ENCODE results near the gene TMEM117. TPM values are rescaled to one million over a fixed set of nuclear protein-coding genes. Genes with fewer than 3 reads are reported as not detected.

Gene TMEM117
- total RNA-seq, 6 experiments from 2014 or later = 5.5 to 8.8 (median 7.0) TPM

DNA sequence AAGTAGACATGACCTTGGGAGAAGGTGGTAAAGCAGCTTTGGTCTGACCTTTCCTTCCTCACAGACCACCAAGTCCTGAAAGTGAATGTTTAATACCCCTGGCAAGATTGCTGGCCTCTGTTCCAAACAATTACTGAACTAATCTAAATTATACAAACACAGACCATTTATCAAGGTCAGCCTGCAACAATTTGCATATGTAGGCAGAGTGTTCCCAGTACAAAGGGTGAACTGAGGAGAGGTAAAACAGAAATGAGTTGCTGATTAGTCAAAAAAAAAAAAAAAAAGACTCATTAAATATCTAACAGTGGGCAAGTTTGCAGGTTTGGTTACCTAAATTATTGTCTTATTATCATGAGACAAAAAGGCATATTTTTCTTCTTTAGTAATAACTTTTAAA lies 506.5 kb downstream of the TMEM117 start:
- no peaks in the 10 kb centered on the region for H3K9me3 Mint-ChIP-seq
- H3K4me3 Mint-ChIP-seq = no peak overlapping the region
- no peaks in the 10 kb centered on the region; the same call in 1 of the 2 replicates for H3K27me3 Mint-ChIP-seq (ENCODE audit: insufficient read depth)
- no peak overlapping the region for H3K27ac Mint-ChIP-seq
- DNase-seq = no peak
- H3K36me3 Mint-ChIP-seq (ENCODE audit: low read depth) = no peaks in the 10 kb centered on the region
- TF ChIP-seq, protein P1, sequence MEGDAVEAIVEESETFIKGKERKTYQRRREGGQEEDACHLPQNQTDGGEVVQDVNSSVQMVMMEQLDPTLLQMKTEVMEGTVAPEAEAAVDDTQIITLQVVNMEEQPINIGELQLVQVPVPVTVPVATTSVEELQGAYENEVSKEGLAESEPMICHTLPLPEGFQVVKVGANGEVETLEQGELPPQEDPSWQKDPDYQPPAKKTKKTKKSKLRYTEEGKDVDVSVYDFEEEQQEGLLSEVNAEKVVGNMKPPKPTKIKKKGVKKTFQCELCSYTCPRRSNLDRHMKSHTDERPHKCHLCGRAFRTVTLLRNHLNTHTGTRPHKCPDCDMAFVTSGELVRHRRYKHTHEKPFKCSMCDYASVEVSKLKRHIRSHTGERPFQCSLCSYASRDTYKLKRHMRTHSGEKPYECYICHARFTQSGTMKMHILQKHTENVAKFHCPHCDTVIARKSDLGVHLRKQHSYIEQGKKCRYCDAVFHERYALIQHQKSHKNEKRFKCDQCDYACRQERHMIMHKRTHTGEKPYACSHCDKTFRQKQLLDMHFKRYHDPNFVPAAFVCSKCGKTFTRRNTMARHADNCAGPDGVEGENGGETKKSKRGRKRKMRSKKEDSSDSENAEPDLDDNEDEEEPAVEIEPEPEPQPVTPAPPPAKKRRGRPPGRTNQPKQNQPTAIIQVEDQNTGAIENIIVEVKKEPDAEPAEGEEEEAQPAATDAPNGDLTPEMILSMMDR (IDR thresholded peaks at IDR 0.05) = no peak
- H3K4me1 Mint-ChIP-seq (ENCODE audit: low read depth) = peaks cover 5% of the 10 kb centered on the region; the same call in 1 of the 2 replicates

- peaks cover 5% of the 10 kb centered on the region; the same call in 1 of the 2 replicates for H3K4me1 Mint-ChIP-seq (ENCODE audit: low read depth)
- no peaks in the 10 kb centered on the region for H3K9me3 Mint-ChIP-seq
- H3K4me3 Mint-ChIP-seq = no peak overlapping the region
- H3K27me3 Mint-ChIP-seq (ENCODE audit: insufficient read depth) = no peaks in the 10 kb centered on the region; the same call in 1 of the 2 replicates
- TF ChIP-seq, protein P1 (IDR thresholded peaks at IDR 0.05) = no peak
- no peak for DNase-seq
- H3K27ac Mint-ChIP-seq = no peak overlapping the region
- no peaks in the 10 kb centered on the region for H3K36me3 Mint-ChIP-seq (ENCODE audit: low read depth)
Observed at GRCh38 chr12:44347145-44347544, 511.3 kb downstream of the TMEM117 start.

DNA sequence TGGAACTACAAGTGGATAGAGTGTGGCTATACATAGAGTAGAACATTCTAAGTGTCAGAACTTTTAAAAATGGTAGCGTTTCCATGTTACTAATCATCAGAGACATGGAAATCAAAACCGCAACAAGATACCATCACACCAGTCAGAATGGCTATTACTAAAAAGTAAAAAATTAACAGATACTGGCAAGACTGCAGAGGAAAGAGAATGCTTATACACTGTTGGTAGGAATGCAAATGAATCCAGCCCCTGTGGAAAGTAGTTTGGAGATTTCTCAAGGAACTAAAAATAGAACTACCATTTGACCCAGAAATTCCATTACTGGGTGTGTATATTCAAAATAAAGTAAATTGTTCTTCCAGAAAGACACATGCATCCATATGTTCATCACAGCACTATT lies 521.6 kb downstream of the TMEM117 start:
- no peak overlapping the region for H3K27ac Mint-ChIP-seq
- TF ChIP-seq, protein P1 (IDR thresholded peaks at IDR 0.05) = no peak
- DNase-seq = no peak
- 0 out of 2 replicates have a peak, but pooled peaks cover 5% of the 10 kb centered on the region for H3K4me1 Mint-ChIP-seq (ENCODE audit: low read depth)
- H3K36me3 Mint-ChIP-seq (ENCODE audit: low read depth) = no peaks in the 10 kb centered on the region
- no peaks in the 10 kb centered on the region for H3K27me3 Mint-ChIP-seq (ENCODE audit: insufficient read depth)
- no peaks in the 10 kb centered on the region for H3K9me3 Mint-ChIP-seq
- no peak overlapping the region for H3K4me3 Mint-ChIP-seq

DNA sequence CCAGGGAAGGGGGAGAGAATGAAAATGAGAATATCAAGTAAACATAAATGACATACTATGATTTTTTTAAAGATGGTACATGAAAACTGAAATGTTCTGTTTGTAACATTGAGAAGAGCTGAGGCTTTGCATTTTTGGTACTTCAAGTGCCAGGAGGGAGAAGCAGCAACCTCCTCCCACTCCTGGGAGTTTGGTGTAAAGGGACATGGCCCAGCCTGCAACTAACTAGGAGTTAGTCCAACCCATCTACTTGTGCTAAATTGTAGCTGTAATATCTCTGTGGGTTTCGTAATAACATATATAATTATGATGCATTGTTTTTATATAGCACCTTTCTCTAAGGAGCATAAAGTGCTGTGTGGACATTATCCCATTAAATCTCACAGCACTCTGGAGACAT lies 522.8 kb downstream of the TMEM117 start:
- H3K36me3 Mint-ChIP-seq (ENCODE audit: low read depth) = no peaks in the 10 kb centered on the region
- 0 out of 2 replicates have a peak, but pooled peaks cover 5% of the 10 kb centered on the region for H3K4me1 Mint-ChIP-seq (ENCODE audit: low read depth)
- no peaks in the 10 kb centered on the region for H3K27me3 Mint-ChIP-seq (ENCODE audit: insufficient read depth)
- TF ChIP-seq, protein P1 (IDR thresholded peaks at IDR 0.05) = no peak
- H3K27ac Mint-ChIP-seq = no peak overlapping the region
- H3K4me3 Mint-ChIP-seq = no peak overlapping the region
- no peaks in the 10 kb centered on the region for H3K9me3 Mint-ChIP-seq
- DNase-seq = no peak

GRCh38 chr12:44362947-44363346 lies 527.1 kb downstream of the TMEM117 start:
- H3K27me3 Mint-ChIP-seq (ENCODE audit: insufficient read depth) = no peaks in the 10 kb centered on the region
- no peak for DNase-seq
- TF ChIP-seq, protein P1 (IDR thresholded peaks at IDR 0.05) = no peak
- H3K27ac Mint-ChIP-seq = no peak overlapping the region
- H3K4me3 Mint-ChIP-seq = no peak overlapping the region
- H3K36me3 Mint-ChIP-seq (ENCODE audit: low read depth) = no peaks in the 10 kb centered on the region
- peaks cover 2% of the 10 kb centered on the region for H3K4me1 Mint-ChIP-seq (ENCODE audit: low read depth)
- H3K9me3 Mint-ChIP-seq = no peaks in the 10 kb centered on the region

DNA sequence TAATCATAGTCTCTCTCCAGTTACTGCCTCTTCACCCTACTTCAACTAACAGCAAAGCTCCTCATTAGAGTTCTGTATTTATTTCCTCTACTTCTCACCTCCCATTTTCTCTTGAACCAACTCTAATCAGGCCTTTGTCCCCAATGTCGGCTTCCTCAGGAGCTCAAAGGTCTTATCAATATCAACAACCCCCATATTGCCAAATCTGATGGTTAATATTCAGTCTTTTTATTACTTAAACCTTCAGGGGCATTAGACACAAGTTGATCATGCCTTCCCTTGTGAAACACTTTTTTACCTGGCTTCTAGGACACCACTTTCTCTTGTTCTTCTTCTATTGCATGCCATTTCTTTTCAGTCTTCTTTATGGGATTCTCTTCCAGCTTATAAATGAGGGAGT lies 531.3 kb downstream of the TMEM117 start:
- Mint-ChIP-seq H3K27me3 (ENCODE audit: insufficient read depth) (no peaks in the 10 kb centered on the region), H3K4me3 (no peak overlapping the region)

More for the DNA sequence above, 531.3 kb downstream of the TMEM117 start:
- TF ChIP-seq, protein P1 (IDR thresholded peaks at IDR 0.05) = no peak
- peaks cover 24% of the 10 kb centered on the region for H3K4me1 Mint-ChIP-seq (ENCODE audit: low read depth)
- no peak for DNase-seq
- H3K9me3 Mint-ChIP-seq = no peaks in the 10 kb centered on the region
- H3K27ac Mint-ChIP-seq = no peak overlapping the region
- H3K36me3 Mint-ChIP-seq (ENCODE audit: low read depth) = no peaks in the 10 kb centered on the region

Measured in HFFc6 (cell line).